ENCODE results near the gene FAM81B. TPM values are rescaled to one million over a fixed set of nuclear protein-coding genes. Genes with fewer than 3 reads are reported as not detected.

The FAM81B gene
- total RNA-seq, 2 experiments from 2014 or later, result not detected

GRCh38 chr5:95392593-95393182, 1.5 kb downstream of the FAM81B start:
- TF ChIP-seq EZH2phosphoT487 (IDR thresholded peaks at IDR 0.05; ENCODE audit: borderline replicate concordance, low read depth, low read length) (no peak), CTCF (conservative IDR thresholded peaks at IDR 0.05; ENCODE audit: low read length) (no peak)
- CTCF ChIA-PET (ENCODE audit: unreplicated experiment), result interaction anchor here (0.6 kb wide), 1 partner anchor 563 kb away, joined by 3 read pairs; no protein-coding TSS in a partner anchor
- no peaks in the 10 kb centered on the region for H4K20me1 ChIP-seq (ENCODE audit: insufficient read depth, low read length)
- POLR2A ChIA-PET, result interaction anchor here (0.6 kb wide), 1 partner anchor 494 kb away, joined by 4 read pairs; no protein-coding TSS in a partner anchor
- H3K4me2 ChIP-seq (ENCODE audit: low read length), result no peak overlapping the region
- intact Hi-C loops (cut with micrococcal nuclease; ENCODE audit: unreplicated experiment), result no loop called here
- H3K79me2 ChIP-seq (ENCODE audit: insufficient read depth, low read depth, low read length), result no peaks in the 10 kb centered on the region
- no peaks in the 10 kb centered on the region for H3K36me3 ChIP-seq (ENCODE audit: insufficient read depth, low read length)
- DNase-seq (ENCODE audit: low spot score), result no peak
- no peaks in the 10 kb centered on the region for H3K9me2 ChIP-seq (ENCODE audit: insufficient read depth, low read length)
- no peak overlapping the region for H3K4me3 ChIP-seq (ENCODE audit: low read depth, low read length, poor library complexity, severe bottlenecking)
- no peak overlapping the region for H2AFZ ChIP-seq (ENCODE audit: low read length)
- H3K9me3 ChIP-seq (ENCODE audit: low read length), result no peaks in the 10 kb centered on the region
- BruUV-seq (replicated peaks), result no TSS peak
- no peaks in the 10 kb centered on the region for H3K4me1 ChIP-seq (ENCODE audit: insufficient read depth, low read length, poor library complexity, severe bottlenecking)
- H3K27ac ChIP-seq (ENCODE audit: low read depth, low read length, poor library complexity, severe bottlenecking), result no peak overlapping the region

GRCh38 chr5:95393279-95393678, 2.1 kb downstream of the FAM81B start:
- Histone ChIP-seq H3K4me1 (ENCODE audit: insufficient read depth, low read length, poor library complexity, severe bottlenecking) (no peaks in the 10 kb centered on the region), H3K36me3 (ENCODE audit: insufficient read depth, low read length) (no peaks in the 10 kb centered on the region), H2AFZ (ENCODE audit: low read length) (no peak overlapping the region), H3K79me2 (ENCODE audit: insufficient read depth, low read depth, low read length) (no peaks in the 10 kb centered on the region), H4K20me1 (ENCODE audit: insufficient read depth, low read length) (no peaks in the 10 kb centered on the region), H3K4me3 (ENCODE audit: low read depth, low read length, poor library complexity, severe bottlenecking) (no peak overlapping the region), H3K9me2 (ENCODE audit: insufficient read depth, low read length) (no peaks in the 10 kb centered on the region), H3K9me3 (ENCODE audit: low read length) (no peaks in the 10 kb centered on the region), H3K4me2 (ENCODE audit: low read length) (no peak overlapping the region), H3K27ac (ENCODE audit: low read depth, low read length, poor library complexity, severe bottlenecking) (no peak overlapping the region)
- no peak for DNase-seq (ENCODE audit: low spot score)
- ChIA-PET POLR2A (interaction anchor here (0.6 kb wide), 1 partner anchor 493 kb away, joined by 4 read pairs; no protein-coding TSS in a partner anchor), CTCF (ENCODE audit: unreplicated experiment) (no interaction called here)
- no peak for TF ChIP-seq CTCF (conservative IDR thresholded peaks at IDR 0.05; ENCODE audit: low read length)
- TF ChIP-seq EZH2phosphoT487 (IDR thresholded peaks at IDR 0.05; ENCODE audit: borderline replicate concordance, low read depth, low read length), result no peak
- intact Hi-C loops (cut with micrococcal nuclease; ENCODE audit: unreplicated experiment), result no loop called here
- BruUV-seq (replicated peaks), result no TSS peak

- Histone ChIP-seq H3K36me3 (ENCODE audit: insufficient read depth, low read length) (no peaks in the 10 kb centered on the region), H4K20me1 (ENCODE audit: insufficient read depth, low read length) (no peaks in the 10 kb centered on the region), H3K4me2 (ENCODE audit: low read length) (no peak overlapping the region), H3K79me2 (ENCODE audit: insufficient read depth, low read depth, low read length) (no peaks in the 10 kb centered on the region), H3K9me2 (ENCODE audit: insufficient read depth, low read length) (no peaks in the 10 kb centered on the region), H3K4me3 (ENCODE audit: low read depth, low read length, poor library complexity, severe bottlenecking) (no peak overlapping the region), H2AFZ (ENCODE audit: low read length) (no peak overlapping the region), H3K27ac (ENCODE audit: low read depth, low read length, poor library complexity, severe bottlenecking) (no peak overlapping the region), H3K4me1 (ENCODE audit: insufficient read depth, low read length, poor library complexity, severe bottlenecking) (no peaks in the 10 kb centered on the region), H3K9me3 (ENCODE audit: low read length) (no peaks in the 10 kb centered on the region)
- intact Hi-C loops (cut with micrococcal nuclease; ENCODE audit: unreplicated experiment), result no loop called here
- ChIA-PET POLR2A (interaction anchor here (0.6 to 0.9 kb wide), 2 partner anchors 11 to 490 kb away, joined by 3 to 5 read pairs; no protein-coding TSS in a partner anchor), CTCF (ENCODE audit: unreplicated experiment) (no interaction called here)
- TF ChIP-seq CTCF (conservative IDR thresholded peaks at IDR 0.05; ENCODE audit: low read length), result no peak
- no peak for TF ChIP-seq EZH2phosphoT487 (IDR thresholded peaks at IDR 0.05; ENCODE audit: borderline replicate concordance, low read depth, low read length)
- no peak for DNase-seq (ENCODE audit: low spot score)
- no TSS peak for BruUV-seq (replicated peaks)
Measured at GRCh38 chr5:95398989-95399388, 7.8 kb downstream of the FAM81B start.

Measured in OCI-LY7 (cell line).